Activated T-helper 1 cell treated with anti-CD3 and anti-CD28 coated beads, Interleukin-12 subunit alpha, Interleukin-12 subunit beta, Interleukin-2, Interleukin-4 antibody, amounts not matched to agents 30 ng/mL and 10 ng/mL and 1 ng/mL, durations not matched to agents 14 hours and 24 hours and 36 hours (primary cell): ENCODE measurements around the gene ANAPC2. TPM values are rescaled to one million over a fixed set of nuclear protein-coding genes. Genes with fewer than 3 reads are reported as not detected.

Experiments used
- DNase-seq: peaks from one replicate; pipeline ENCODE4 v3.0.0; 2021; ENCODE audit warnings: low spot score
- H3K27ac Mint-ChIP-seq: one replicate; pipeline ENCODE4 v1.8.0; 2021; ENCODE audit warnings: mild to moderate bottlenecking, mixed read lengths
- H3K27me3 Mint-ChIP-seq: one replicate; pipeline ENCODE4 v1.8.0; 2022; ENCODE audit warnings: mild to moderate bottlenecking, moderate library complexity, mixed read lengths; ENCODE audit not compliant: insufficient read depth
- H3K36me3 Mint-ChIP-seq: one replicate; pipeline ENCODE4 v1.8.0; 2021; ENCODE audit warnings: low read depth, mixed read lengths
- H3K4me1 Mint-ChIP-seq: one replicate; pipeline ENCODE4 v1.8.0; 2021; ENCODE audit warnings: low read depth, mixed read lengths
- H3K4me3 Mint-ChIP-seq: one replicate; pipeline ENCODE4 v1.8.0; 2021; ENCODE audit warnings: mild to moderate bottlenecking, moderate library complexity, mixed read lengths
- H3K9me3 Mint-ChIP-seq: one replicate; pipeline ENCODE4 v1.8.0; 2021; ENCODE audit warnings: mixed read lengths
- intact Hi-C: fragments of 100-400 bp; cut with micrococcal nuclease; formaldehyde crosslinking; loops from one replicate; pipeline ENCODE4 v1.15.1; 2024
- total RNA-seq: library from RNA; stranded (reverse); gene quantifications from 2 replicates; pipeline ENCODE4 v1.2.3, GENCODE V29; 2022

Gene ANAPC2
- total RNA-seq, 1 donor from 2014 or later = 63.6 TPM

GRCh38 chr9:137215196-137215986, 27.0 kb upstream of the ANAPC2 start:
- Mint-ChIP-seq H3K4me3 (no peak overlapping the region), H3K36me3 (peaks cover 1% of the 10 kb centered on the region), H3K27ac (no peak overlapping the region), H3K27me3 (no peaks in the 10 kb centered on the region), H3K9me3 (no peaks in the 10 kb centered on the region), H3K4me1 (no peaks in the 10 kb centered on the region)
- no peak for DNase-seq
- intact Hi-C loops = no loop called here

GRCh38 chr9:137214620-137215019, 26.3 kb upstream of the ANAPC2 start:
- intact Hi-C loops = no loop called here
- Mint-ChIP-seq H3K27me3 (no peaks in the 10 kb centered on the region), H3K36me3 (peaks cover 3% of the 10 kb centered on the region), H3K9me3 (no peaks in the 10 kb centered on the region), H3K4me3 (no peak overlapping the region), H3K4me1 (no peaks in the 10 kb centered on the region), H3K27ac (no peak overlapping the region)
- no peak for DNase-seq

DNA sequence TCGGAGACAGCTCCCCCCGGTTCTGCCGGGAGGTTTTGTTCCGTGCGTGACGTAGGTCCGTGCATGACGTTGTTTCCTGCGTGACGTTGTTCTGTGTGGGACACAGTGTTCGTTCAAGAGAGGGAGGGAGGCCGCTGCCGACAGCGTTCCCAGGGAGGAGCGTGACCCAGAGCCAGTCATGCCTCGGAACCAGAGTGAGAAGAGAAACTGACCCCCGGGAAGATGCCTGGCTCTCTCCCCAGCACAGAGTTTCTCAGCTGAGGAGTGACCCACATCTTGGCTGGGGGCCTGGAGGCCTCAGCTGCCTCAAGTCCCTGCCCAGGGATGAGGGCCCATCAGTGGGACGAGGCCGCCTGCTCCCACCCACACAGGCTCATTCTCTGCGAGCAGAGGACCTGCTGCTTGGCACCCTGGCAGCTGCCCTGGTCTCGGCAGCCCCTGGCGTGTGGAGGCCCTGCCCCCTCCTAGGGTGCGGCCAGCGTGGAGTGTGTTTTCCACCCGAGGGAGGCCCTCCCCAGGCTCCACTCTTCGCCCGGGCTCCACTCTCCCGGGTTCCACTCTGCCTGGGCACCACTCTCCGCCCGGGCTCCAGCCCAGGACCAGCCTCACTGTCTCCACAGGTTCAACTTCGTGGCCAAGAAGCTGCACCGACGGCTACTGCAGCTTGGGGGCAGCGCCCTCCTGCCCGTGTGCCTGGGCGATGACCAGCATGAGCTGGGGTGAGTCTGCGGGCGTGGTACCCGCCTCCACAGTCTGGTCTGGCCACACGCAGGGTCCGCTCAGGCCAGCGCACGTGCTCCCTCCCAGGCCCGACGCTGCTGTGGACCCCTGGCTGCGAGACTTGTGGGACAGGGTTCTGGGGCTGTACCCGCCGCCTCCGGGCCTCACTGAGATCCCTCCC, 25.1 kb upstream of the ANAPC2 start:
- H3K27me3 Mint-ChIP-seq = no peaks in the 10 kb centered on the region
- peaks cover 7% of the 10 kb centered on the region for H3K36me3 Mint-ChIP-seq
- intact Hi-C loops = no loop called here

DNA sequence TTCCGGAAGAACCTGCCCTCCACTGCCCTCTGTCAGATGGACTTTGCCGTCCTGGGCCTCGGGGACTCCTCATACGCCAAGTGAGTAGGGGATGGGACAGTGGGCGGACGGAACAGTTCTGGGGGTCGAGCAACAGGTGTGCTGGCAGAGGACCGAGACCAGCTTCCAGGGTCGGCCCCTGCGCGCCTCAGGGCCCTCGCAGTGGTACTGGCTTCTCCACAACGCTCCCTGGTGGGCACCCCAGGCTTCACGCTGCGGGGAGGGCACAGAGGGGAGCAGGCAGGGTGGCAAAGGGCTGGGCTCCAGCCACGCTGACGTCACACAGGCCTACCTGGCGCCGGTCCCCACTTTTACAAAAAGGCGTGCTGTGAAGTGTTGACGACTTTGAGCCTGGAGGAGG, 24.2 kb upstream of the ANAPC2 start:
- no peaks in the 10 kb centered on the region for H3K27me3 Mint-ChIP-seq
- peaks cover 2% of the 10 kb centered on the region for H3K4me1 Mint-ChIP-seq
- intact Hi-C loops = no loop called here
- H3K36me3 Mint-ChIP-seq = peaks cover 8% of the 10 kb centered on the region
- H3K9me3 Mint-ChIP-seq = no peaks in the 10 kb centered on the region
- no peak overlapping the region for H3K4me3 Mint-ChIP-seq
- no peak overlapping the region for H3K27ac Mint-ChIP-seq
- no peak for DNase-seq

More for the DNA sequence above, 25.1 kb upstream of the ANAPC2 start:
- Mint-ChIP-seq H3K4me3 (no peak overlapping the region), H3K27ac (no peak overlapping the region), H3K9me3 (no peaks in the 10 kb centered on the region), H3K4me1 (no peaks in the 10 kb centered on the region)
- DNase-seq = no peak

- Mint-ChIP-seq H3K9me3 (no peaks in the 10 kb centered on the region), H3K36me3 (peaks cover 15% of the 10 kb centered on the region), H3K27me3 (no peaks in the 10 kb centered on the region), H3K27ac (no peak overlapping the region), H3K4me1 (peaks cover 12% of the 10 kb centered on the region), H3K4me3 (no peak overlapping the region)
- intact Hi-C loops = no loop called here
- no peak for DNase-seq
Measured at GRCh38 chr9:137211532-137211931, 23.2 kb upstream of the ANAPC2 start.

DNA sequence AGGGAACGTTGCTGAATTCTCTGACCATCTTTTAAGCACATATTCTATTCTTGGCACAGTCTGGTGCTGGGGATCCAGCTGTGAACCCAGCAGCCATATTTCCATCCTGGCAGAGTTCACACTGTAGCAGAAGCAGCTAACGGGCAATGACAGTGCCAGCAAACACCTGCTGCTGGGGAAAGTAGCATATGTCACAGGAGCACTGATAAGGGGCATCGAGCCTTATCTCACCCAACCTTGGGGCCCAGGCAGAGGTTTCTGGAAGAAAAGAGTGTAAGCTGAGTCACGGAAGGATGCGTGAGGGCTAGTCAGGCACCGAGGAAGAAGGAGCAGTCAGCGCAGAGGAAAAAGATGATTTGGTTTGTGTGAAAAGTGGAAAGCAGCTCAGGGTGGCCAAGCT, 18.2 kb upstream of the ANAPC2 start:
- H3K4me1 Mint-ChIP-seq = peaks cover 38% of the 10 kb centered on the region
- peaks cover 22% of the 10 kb centered on the region for H3K36me3 Mint-ChIP-seq
- H3K27me3 Mint-ChIP-seq = no peaks in the 10 kb centered on the region
- no peaks in the 10 kb centered on the region for H3K9me3 Mint-ChIP-seq
- intact Hi-C loops = no loop called here
- no peak for DNase-seq
- peak overlapping the region; percentile 95 for H3K4me3 Mint-ChIP-seq
- peak overlapping the region; percentile 86 for H3K27ac Mint-ChIP-seq

DNA sequence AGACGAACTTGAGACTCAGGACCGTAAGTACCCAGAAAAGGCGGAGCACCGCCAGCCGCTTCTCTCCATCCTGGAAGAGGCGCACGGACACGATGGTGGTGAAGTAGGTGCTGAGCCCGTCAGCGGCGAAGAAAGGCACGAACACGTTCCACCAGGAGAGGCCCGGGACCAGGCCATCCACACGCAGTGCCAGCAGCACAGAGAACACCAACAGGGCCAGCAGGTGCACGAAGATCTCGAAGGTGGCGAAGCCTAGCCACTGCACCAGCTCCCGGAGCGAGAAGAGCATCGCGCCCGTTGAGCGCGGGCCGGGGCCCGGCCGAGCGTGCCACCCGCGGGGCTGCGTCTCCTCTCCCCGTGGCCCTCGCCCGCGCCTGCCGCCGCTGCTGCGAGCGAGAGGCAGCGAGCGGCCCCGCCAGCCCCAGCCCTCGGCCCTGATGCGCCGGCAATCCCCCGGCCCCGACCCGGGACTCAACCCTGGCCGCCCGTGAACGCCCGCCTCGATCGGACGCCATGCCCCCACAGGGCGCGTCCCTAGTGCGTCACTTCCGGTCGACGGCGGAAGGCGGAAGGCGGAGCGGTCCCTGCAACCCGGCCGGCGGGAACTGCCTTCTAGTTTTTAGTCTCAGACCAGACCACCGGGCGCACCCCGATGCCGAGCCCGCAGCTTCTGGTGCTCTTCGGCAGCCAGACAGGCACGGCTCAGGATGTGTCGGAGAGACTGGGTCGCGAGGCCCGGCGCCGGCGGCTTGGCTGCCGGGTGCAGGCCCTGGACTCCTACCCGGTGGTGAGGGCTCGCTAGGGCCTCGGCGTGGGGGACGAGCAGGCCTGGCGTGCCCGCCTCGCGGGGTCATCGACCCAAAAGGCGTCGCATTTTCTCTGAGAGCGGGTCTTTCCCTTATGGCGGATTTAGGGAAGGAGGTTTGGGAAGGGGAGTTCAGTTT, 17.0 kb upstream of the ANAPC2 start, which contains the start of the genes NDOR1 and TMEM203:
Gene NDOR1 (plus strand): TSS at position 575 of the 944 bp plus-strand sequence. CDS start 78 bp downstream, at position 653.
Gene TMEM203 (minus strand): TSS at position 523 of the 944 bp plus-strand sequence. CDS start 234 bp downstream, at position 289.
- peak; percentile 93 for DNase-seq
- Mint-ChIP-seq H3K4me1 (peaks cover 42% of the 10 kb centered on the region), H3K9me3 (no peaks in the 10 kb centered on the region), H3K27ac (peak within 1 kb of the TSS; percentile 87), H3K4me3 (peak within 1 kb of the TSS; percentile 95), H3K36me3 (peaks cover 22% of the 10 kb centered on the region), H3K27me3 (no peaks in the 10 kb centered on the region)
- intact Hi-C loops = loop anchor here (1.0 to 2.0 kb wide), 4 partner anchors 17 to 55 kb away; partner anchors contain the start of genes ANAPC2, NELFB and SSNA1

DNA sequence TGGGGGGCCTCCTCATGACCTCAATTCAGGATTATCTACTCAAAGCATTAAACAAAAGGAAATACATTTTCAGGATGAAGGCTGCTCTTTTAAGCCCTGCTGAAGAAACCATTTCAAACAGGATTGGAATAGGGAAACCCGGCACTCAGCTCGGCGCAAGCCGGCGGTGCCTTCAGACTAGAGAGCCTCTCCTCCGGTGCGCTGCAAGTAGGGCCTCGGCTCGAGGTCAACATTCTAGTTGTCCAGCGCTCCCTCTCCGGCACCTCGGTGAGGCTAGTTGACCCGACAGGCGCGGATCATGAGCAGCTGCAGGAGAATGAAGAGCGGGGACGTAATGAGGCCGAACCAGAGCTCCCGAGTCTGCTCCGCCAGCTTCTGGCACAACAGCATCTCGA, 16.4 kb upstream of the ANAPC2 start:
- Mint-ChIP-seq H3K36me3 (peaks cover 20% of the 10 kb centered on the region), H3K27ac (peak overlapping the region; percentile 87), H3K9me3 (no peaks in the 10 kb centered on the region), H3K27me3 (no peaks in the 10 kb centered on the region), H3K4me3 (peak overlapping the region; percentile 95), H3K4me1 (peaks cover 42% of the 10 kb centered on the region)
- intact Hi-C loops = loop anchor here (1.0 to 2.0 kb wide), 4 partner anchors 16 to 54 kb away; partner anchors contain the start of genes ANAPC2, NELFB and SSNA1
- no peak for DNase-seq

- Mint-ChIP-seq H3K4me3 (peak overlapping the region; percentile 11), H3K4me1 (peaks cover 42% of the 10 kb centered on the region), H3K9me3 (no peaks in the 10 kb centered on the region), H3K27me3 (no peaks in the 10 kb centered on the region), H3K36me3 (peaks cover 16% of the 10 kb centered on the region), H3K27ac (no peak overlapping the region)
- intact Hi-C loops = no loop called here
- no peak for DNase-seq
Measured at GRCh38 chr9:137202966-137203365, 14.6 kb upstream of the ANAPC2 start.

GRCh38 chr9:137201205-137201868, 13.0 kb upstream of the ANAPC2 start:
- Mint-ChIP-seq H3K27ac (peak overlapping the region; percentile 75), H3K4me3 (peak overlapping the region; percentile 83), H3K4me1 (peaks cover 28% of the 10 kb centered on the region), H3K9me3 (no peaks in the 10 kb centered on the region), H3K36me3 (peaks cover 6% of the 10 kb centered on the region), H3K27me3 (no peaks in the 10 kb centered on the region)
- intact Hi-C loops = no loop called here
- no peak for DNase-seq

GRCh38 chr9:137200311-137201204, 12.2 kb upstream of the ANAPC2 start, which contains the start of gene TPRN:
Gene TPRN, minus strand, starts transcription at chr9:137200741. Its CDS starts 30 bp downstream, at chr9:137200711.
- Mint-ChIP-seq H3K27me3 (no peaks in the 10 kb centered on the region), H3K9me3 (no peaks in the 10 kb centered on the region), H3K4me1 (peaks cover 23% of the 10 kb centered on the region), H3K4me3 (peak within 1 kb of the TSS; percentile 85), H3K36me3 (peaks cover 5% of the 10 kb centered on the region), H3K27ac (peak within 1 kb of the TSS; percentile 75)
- DNase-seq = peak; percentile 99
- intact Hi-C loops = loop anchor here (1.0 kb wide), 6 partner anchors 12 to 71 kb away; partner anchors contain the start of genes ANAPC2, SSNA1 and TUBB4B
